Natural killer cell (primary cell): ENCODE measurements around the gene PAPSS2. TPM values are rescaled to one million over a fixed set of nuclear protein-coding genes. Genes with fewer than 3 reads are reported as not detected.

Experiments
- ATAC-seq, 3 donors: fragments of 150-1000 bp in 2 of 3; fragments of 200-7000 bp in 1 of 3; cut with Tn5 transposase; 1 replicate in 1 of 3; 2 replicates in 2 of 3; pipeline ENCODE4 v1.10.0; 2021; ENCODE audit warnings: mild to moderate bottlenecking in 2 of 3, moderate library complexity in 2 of 3
- DNase-seq, 2 donors: peaks; one replicate each; pipeline versions ENCODE4 v3.0.0 to v3.0.0-alpha.2; 2013 to 2021; ENCODE audit warnings: mixed read lengths in 1 of 2
- H3K27ac ChIP-seq: one replicate; pipeline ENCODE4 v1.5.1; 2013; ENCODE audit warnings: mild to moderate bottlenecking, low read length
- H3K27me3 ChIP-seq: one replicate; pipeline ENCODE4 v1.6.1; 2013; ENCODE audit warnings: low read length; ENCODE audit not compliant: control insufficient read depth, insufficient read depth
- H3K36me3 ChIP-seq: one replicate; pipeline ENCODE4 v1.6.1; 2013; ENCODE audit warnings: low read length; ENCODE audit not compliant: control insufficient read depth, insufficient read depth
- H3K4me1 ChIP-seq: one replicate; pipeline ENCODE4 v1.6.1; 2013; ENCODE audit warnings: low read length; ENCODE audit not compliant: control insufficient read depth, insufficient read depth
- H3K4me3 ChIP-seq: one replicate; pipeline ENCODE4 v1.5.1; 2013; ENCODE audit warnings: low read length
- H3K9me3 ChIP-seq: one replicate; pipeline ENCODE4 v1.6.1; 2013; ENCODE audit warnings: low read length; ENCODE audit not compliant: control insufficient read depth, insufficient read depth
- H3K27ac Mint-ChIP-seq, 2 donors: one replicate each; pipeline ENCODE4 v1.8.0; 2022; ENCODE audit warnings: mild to moderate bottlenecking in 2 of 2, mixed read lengths in 2 of 2, moderate library complexity in 1 of 2
- H3K27me3 Mint-ChIP-seq, 2 donors: one replicate each; pipeline ENCODE4 v1.8.0; 2022; ENCODE audit warnings: low read depth in 2 of 2, mixed read lengths in 2 of 2
- H3K36me3 Mint-ChIP-seq: one replicate; pipeline ENCODE4 v1.8.0; 2022; ENCODE audit warnings: mixed read lengths
- H3K4me1 Mint-ChIP-seq, 2 donors: one replicate each; pipeline ENCODE4 v1.8.0; 2022; ENCODE audit warnings: mixed read lengths in 2 of 2
- H3K4me3 Mint-ChIP-seq: one replicate; pipeline ENCODE4 v1.8.0; 2022; ENCODE audit warnings: mild to moderate bottlenecking, moderate library complexity, mixed read lengths
- H3K9me3 Mint-ChIP-seq, 2 donors: one replicate each; pipeline ENCODE4 v1.8.0; 2022; ENCODE audit warnings: mixed read lengths in 2 of 2
- CTCF ChIP-seq: fragments of 200-600 bp; IDR thresholded peaks from one replicate; pipeline ENCODE4 v1.8.0; 2022; ENCODE audit warnings: antibody characterized with exemption
- WGBS: methylation state at CpG from one replicate; pipeline ENCODE4 v1.1.7; 2013; ENCODE audit warnings: missing lambda C conversion rate; ENCODE audit not compliant: insufficient coverage; 5-methylcytosine and 5-hydroxymethylcytosine counted together
- intact Hi-C: fragments of 100-400 bp; cut with micrococcal nuclease; formaldehyde crosslinking; loops from one replicate; pipeline ENCODE4 v1.14.2; 2022
- total RNA-seq, 4 donors: library from RNA; stranded (reverse); fragments of 120-200 nt in 1 of 4; gene quantifications; one replicate each; pipeline versions ENCODE4 v1.2.3 to v1.2.4, GENCODE V29; 2013 to 2022

Gene PAPSS2
- total RNA-seq, 3 donors from 2014 or later (not counting 1 experiment from before 2014, with no cell fraction given) = 0.13 to 1.1 TPM; not detected in 1

- Histone ChIP-seq H3K9me3 (no peaks in the 10 kb centered on the region), H3K4me3 (no peak overlapping the region), H3K27ac (no peak overlapping the region), H3K36me3 (no peaks in the 10 kb centered on the region), H3K4me1 (no peaks in the 10 kb centered on the region), H3K27me3 (no peaks in the 10 kb centered on the region)
- no peak overlapping the region for H3K27ac Mint-ChIP-seq
- 87% methylated on average over 9 of the region's 9 CpGs for WGBS
- no peaks in the 10 kb centered on the region for H3K36me3 Mint-ChIP-seq
- TF ChIP-seq CTCF = no peak
- H3K4me1 Mint-ChIP-seq = no peaks in the 10 kb centered on the region
- intact Hi-C loops = no loop called here
- no peaks in the 10 kb centered on the region for H3K9me3 Mint-ChIP-seq
- peaks cover 2 to 8% of the 10 kb centered on the region in 2 donors for H3K27me3 Mint-ChIP-seq
- DNase-seq (no peak), ATAC-seq (no peak)
- H3K4me3 Mint-ChIP-seq = no peak overlapping the region
These were observed 42.7 kb downstream of the PAPSS2 start for GRCh38 chr10:87702260-87702972.

- WGBS = 90% methylated on average over 4 of the region's 4 CpGs
- no peaks in the 10 kb centered on the region for H3K9me3 Mint-ChIP-seq
- intact Hi-C loops = no loop called here
These were observed 43.3 kb downstream of the PAPSS2 start for GRCh38 chr10:87702973-87703294.

GRCh38 chr10:87703771-87704170 is 44.1 kb downstream of the PAPSS2 start:
- no peak for TF ChIP-seq CTCF
- Histone ChIP-seq H3K27ac (no peak overlapping the region), H3K4me3 (no peak overlapping the region), H3K36me3 (no peaks in the 10 kb centered on the region), H3K27me3 (no peaks in the 10 kb centered on the region), H3K4me1 (no peaks in the 10 kb centered on the region), H3K9me3 (no peaks in the 10 kb centered on the region)
- Mint-ChIP-seq H3K4me3 (no peak overlapping the region), H3K36me3 (no peaks in the 10 kb centered on the region), H3K27me3 (peaks cover 1 to 2% of the 10 kb centered on the region in 2 donors), H3K27ac (no peak overlapping the region), H3K9me3 (no peaks in the 10 kb centered on the region), H3K4me1 (no peaks in the 10 kb centered on the region)
- intact Hi-C loops = no loop called here
- no CpG with 5 or more reads among the region's 1 CpG for WGBS
- ATAC-seq (no peak), DNase-seq (no peak)

More at GRCh38 chr10:87702973-87703294, 43.3 kb downstream of the PAPSS2 start:
- Mint-ChIP-seq H3K27me3 (peaks cover 2 to 7% of the 10 kb centered on the region in 2 donors), H3K27ac (no peak overlapping the region), H3K4me3 (no peak overlapping the region), H3K36me3 (no peaks in the 10 kb centered on the region), H3K4me1 (no peaks in the 10 kb centered on the region)
- TF ChIP-seq CTCF = no peak
- Histone ChIP-seq H3K9me3 (no peaks in the 10 kb centered on the region), H3K4me3 (no peak overlapping the region), H3K36me3 (no peaks in the 10 kb centered on the region), H3K27me3 (no peaks in the 10 kb centered on the region), H3K4me1 (no peaks in the 10 kb centered on the region), H3K27ac (no peak overlapping the region)
- ATAC-seq (no peak), DNase-seq (no peak)

GRCh38 chr10:87705339-87705738 is 45.7 kb downstream of the PAPSS2 start:
- no peaks in the 10 kb centered on the region for H3K4me1 ChIP-seq
- H3K36me3 ChIP-seq = no peaks in the 10 kb centered on the region
- Mint-ChIP-seq H3K9me3 (no peaks in the 10 kb centered on the region), H3K27ac (no peak overlapping the region), H3K36me3 (no peaks in the 10 kb centered on the region), H3K4me3 (no peak overlapping the region), H3K4me1 (no peaks in the 10 kb centered on the region), H3K27me3 (peaks cover 0 to 2% of the 10 kb centered on the region in 2 donors)
- no peaks in the 10 kb centered on the region for H3K27me3 ChIP-seq
- H3K27ac ChIP-seq = no peak overlapping the region
- no peak overlapping the region for H3K4me3 ChIP-seq
- ATAC-seq (no peak), DNase-seq (no peak)
- intact Hi-C loops = no loop called here
- no peak for TF ChIP-seq CTCF
- H3K9me3 ChIP-seq = no peaks in the 10 kb centered on the region
